ENCODE results near the gene ZNF714.

The ZNF714 gene

GRCh38 chr19:21126078-21126477 is 44.1 kb downstream of the ZNF714 start:
- no peaks in the 10 kb centered on the region for H3K36me3 ChIP-seq (replicated peaks)
- no peak for TF ChIP-seq CTCF (IDR thresholded peaks at IDR 0.05; ENCODE audit: low read depth, low read length, missing control alignments)
- H3K4me3 ChIP-seq (ENCODE audit: low read depth, low read length): no peak overlapping the region
- no peak for DNase-seq
- in situ Hi-C loops (cut with HindIII; ENCODE audit: low pct_ligation_motif_present, low sequenced_read_pairs): no loop called here
- no peak overlapping the region for H3K27ac ChIP-seq
- no peaks in the 10 kb centered on the region for H3K27me3 ChIP-seq (replicated peaks)

- Histone ChIP-seq H3K27me3 (replicated peaks) (no peaks in the 10 kb centered on the region), H3K36me3 (replicated peaks) (no peaks in the 10 kb centered on the region), H3K4me3 (ENCODE audit: low read depth, low read length) (no peak overlapping the region), H3K27ac (no peak overlapping the region)
- in situ Hi-C loops (cut with HindIII; ENCODE audit: low pct_ligation_motif_present, low sequenced_read_pairs): no loop called here
- DNase-seq: no peak
- no peak for TF ChIP-seq CTCF (IDR thresholded peaks at IDR 0.05; ENCODE audit: low read depth, low read length, missing control alignments)
Observed at GRCh38 chr19:21127001-21127400, 45.0 kb downstream of the ZNF714 start.

- Histone ChIP-seq H3K27me3 (replicated peaks) (no peaks in the 10 kb centered on the region), H3K36me3 (replicated peaks) (no peaks in the 10 kb centered on the region), H3K27ac (no peak overlapping the region), H3K4me3 (ENCODE audit: low read depth, low read length) (no peak overlapping the region)
- no peak for DNase-seq
- in situ Hi-C loops (cut with HindIII; ENCODE audit: low pct_ligation_motif_present, low sequenced_read_pairs): no loop called here
- TF ChIP-seq CTCF (IDR thresholded peaks at IDR 0.05; ENCODE audit: low read depth, low read length, missing control alignments): no peak
Observed at GRCh38 chr19:21127898-21128297, 45.9 kb downstream of the ZNF714 start.

GRCh38 chr19:21128901-21129698 is 47.1 kb downstream of the ZNF714 start:
- in situ Hi-C loops (cut with HindIII; ENCODE audit: low pct_ligation_motif_present, low sequenced_read_pairs): no loop called here
- TF ChIP-seq CTCF (IDR thresholded peaks at IDR 0.05; ENCODE audit: low read depth, low read length, missing control alignments): no peak
- Histone ChIP-seq H3K36me3 (replicated peaks) (no peaks in the 10 kb centered on the region), H3K27me3 (replicated peaks) (no peaks in the 10 kb centered on the region), H3K27ac (no peak overlapping the region), H3K4me3 (ENCODE audit: low read depth, low read length) (no peak overlapping the region)
- no peak for DNase-seq

- Histone ChIP-seq H3K4me3 (ENCODE audit: low read depth, low read length) (no peak overlapping the region), H3K36me3 (replicated peaks) (no peaks in the 10 kb centered on the region), H3K27me3 (replicated peaks) (no peaks in the 10 kb centered on the region), H3K27ac (no peak overlapping the region)
- TF ChIP-seq CTCF (IDR thresholded peaks at IDR 0.05; ENCODE audit: low read depth, low read length, missing control alignments): no peak
- in situ Hi-C loops (cut with HindIII; ENCODE audit: low pct_ligation_motif_present, low sequenced_read_pairs): no loop called here
- no peak for DNase-seq
Observed at GRCh38 chr19:21130097-21130775, 48.2 kb downstream of the ZNF714 start.

Measured in brain microvascular endothelial cell (primary cell).